SH-SY5Y (cell line): Measurements from ENCODE around the gene EVI2B.

Experiments
- GATA2 ChIP-seq: IDR thresholded peaks from 2 replicates; pipeline ENCODE4 v1.6.1; 2011; ENCODE audit warnings: mild to moderate bottlenecking, low read depth, low read length
- GATA3 ChIP-seq: IDR thresholded peaks from 2 replicates; pipeline ENCODE4 v1.6.1; 2011; ENCODE audit warnings: low read depth, mild to moderate bottlenecking, low read length, moderate library complexity

DNA sequence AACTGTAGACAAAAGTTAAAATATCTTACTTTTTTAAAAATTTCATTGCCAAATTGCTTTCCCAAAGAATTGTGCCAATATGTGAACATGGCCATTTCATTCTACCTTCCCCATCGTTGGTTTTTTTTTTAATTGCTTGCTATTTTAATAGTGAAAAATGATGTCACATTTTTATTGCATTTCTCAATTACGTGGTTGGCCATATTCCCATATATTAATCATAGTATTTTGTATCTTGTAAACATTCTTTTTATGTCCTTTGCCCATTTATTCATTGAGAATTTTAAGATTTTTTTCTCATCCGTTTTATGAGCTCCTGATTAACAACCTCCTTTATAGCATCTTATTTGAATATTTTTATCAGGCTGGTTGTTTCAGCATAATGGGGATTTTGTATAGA, 24.1 kb downstream of the EVI2B start:
- no peak for TF ChIP-seq GATA2
- TF ChIP-seq GATA3: no peak
